ENCODE data around the gene CDKL1.
"Not testable (repeated sequence)": the region's sequence is repeated elsewhere in the genome, so short reads cannot be mapped to it uniquely, and the experiment has no call there.

CDKL1 gene

DNA sequence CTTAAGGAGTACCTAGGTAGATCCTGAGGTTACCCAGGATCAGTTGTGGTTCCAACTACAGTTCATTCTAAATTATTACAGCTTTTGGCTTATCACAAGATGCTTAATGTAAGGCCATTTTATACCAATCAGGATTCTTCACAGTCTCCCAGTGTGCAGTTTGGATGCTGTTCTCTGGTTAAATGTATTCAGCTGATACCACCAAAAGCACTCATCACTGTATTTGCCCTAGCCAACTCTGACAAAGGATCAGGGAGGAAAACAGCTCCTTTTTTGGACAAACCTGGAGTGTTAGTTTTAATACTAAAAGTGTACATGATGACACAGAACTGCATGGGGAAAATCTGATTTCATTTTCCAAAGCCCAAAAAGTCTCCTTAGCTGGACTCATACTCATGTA is 65.1 kb downstream of the CDKL1 start:
- DNase-seq (ENCODE audit: low read depth), result no peak

DNA sequence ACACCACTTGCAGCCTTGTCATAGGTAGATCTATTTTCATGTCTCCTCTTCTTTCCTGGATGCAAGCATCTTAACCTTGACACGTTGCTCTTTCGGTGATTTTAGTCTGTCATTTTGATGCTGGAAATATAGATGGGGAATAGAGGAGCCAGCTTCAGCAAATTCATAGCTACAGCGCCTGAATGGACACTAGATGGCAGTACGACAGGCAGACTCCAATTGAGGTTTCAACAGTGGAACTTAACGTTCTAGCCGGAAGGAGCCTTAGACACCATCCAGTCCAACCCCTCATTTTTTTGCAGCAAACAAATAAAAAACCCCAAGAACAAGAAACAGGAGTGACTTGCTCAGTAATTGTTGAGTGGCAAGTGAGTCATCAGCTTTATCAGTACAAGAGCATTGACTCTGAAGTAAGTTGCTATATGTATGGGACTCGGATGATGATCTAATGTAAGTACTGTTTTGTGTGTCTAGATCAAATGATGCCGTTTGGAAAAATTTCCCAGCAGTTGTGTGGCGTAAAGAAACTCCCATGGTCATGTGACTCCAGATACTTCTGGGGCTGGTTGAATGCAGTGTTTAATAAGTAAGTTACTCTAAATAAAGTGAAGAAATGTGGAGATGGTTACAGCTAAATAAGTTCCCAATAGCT is 75.5 kb downstream of the CDKL1 start:
- DNase-seq (ENCODE audit: low read depth), result peak; percentile 93

DNA sequence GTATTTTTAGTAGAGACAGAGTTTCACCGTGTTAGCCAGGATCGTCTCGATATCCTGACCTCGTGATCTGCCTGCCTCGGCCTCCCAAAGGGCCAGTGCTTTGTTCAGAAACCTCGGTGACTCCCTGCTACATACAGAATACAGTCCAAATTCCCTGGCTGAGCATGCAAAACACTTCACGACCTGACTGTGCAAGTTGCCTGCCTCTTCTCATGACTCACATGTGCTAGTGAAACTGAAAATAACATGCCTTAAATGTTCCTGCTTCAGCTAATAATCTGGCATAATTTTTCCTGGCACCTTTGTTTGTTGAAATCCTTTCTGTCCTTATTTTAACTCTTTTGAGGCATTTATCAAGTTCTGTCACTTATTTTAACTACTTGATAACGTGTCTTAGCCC is 76.4 kb downstream of the CDKL1 start:
- no peak for DNase-seq (ENCODE audit: low read depth)

DNA sequence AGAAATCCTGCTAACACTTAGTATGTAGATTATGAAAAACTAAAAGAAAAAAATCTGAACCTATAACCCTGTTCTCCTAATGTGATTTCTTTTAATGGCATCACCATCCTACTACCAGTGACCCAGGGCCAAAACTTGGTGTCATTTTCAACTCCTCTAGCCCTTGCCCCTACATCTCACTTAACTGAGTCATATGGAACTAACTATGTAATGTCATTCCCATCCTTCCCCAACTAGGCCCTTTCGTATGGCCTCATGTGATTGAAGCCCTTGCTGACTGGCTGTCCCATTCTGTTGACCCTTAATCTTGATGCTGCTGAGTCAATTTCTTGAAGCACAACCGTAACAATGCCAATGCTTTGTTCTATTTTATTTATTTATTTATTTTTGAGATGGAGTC is 77.0 kb downstream of the CDKL1 start:
- DNase-seq (ENCODE audit: low read depth), result no peak

DNA sequence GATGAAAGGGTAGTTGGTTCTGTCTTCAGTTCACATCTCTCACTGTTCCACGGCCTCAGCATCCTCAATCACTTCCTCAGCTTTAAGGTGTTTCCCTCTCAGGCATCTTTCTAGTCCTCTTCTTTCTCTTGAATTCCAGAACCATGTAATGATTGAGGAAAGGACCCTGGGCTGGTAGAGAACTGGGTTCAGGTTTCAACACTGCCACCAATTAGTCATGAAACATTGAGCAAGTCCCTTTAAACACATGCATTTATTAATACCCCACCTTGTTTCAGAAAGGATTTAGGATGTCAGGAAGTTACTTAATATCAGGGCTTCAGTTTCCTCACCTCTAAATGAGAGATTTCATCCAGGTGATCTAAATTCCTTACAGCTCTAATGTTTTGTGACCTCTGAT is 77.4 kb downstream of the CDKL1 start:
- DNase-seq (ENCODE audit: low read depth), result no peak

DNA sequence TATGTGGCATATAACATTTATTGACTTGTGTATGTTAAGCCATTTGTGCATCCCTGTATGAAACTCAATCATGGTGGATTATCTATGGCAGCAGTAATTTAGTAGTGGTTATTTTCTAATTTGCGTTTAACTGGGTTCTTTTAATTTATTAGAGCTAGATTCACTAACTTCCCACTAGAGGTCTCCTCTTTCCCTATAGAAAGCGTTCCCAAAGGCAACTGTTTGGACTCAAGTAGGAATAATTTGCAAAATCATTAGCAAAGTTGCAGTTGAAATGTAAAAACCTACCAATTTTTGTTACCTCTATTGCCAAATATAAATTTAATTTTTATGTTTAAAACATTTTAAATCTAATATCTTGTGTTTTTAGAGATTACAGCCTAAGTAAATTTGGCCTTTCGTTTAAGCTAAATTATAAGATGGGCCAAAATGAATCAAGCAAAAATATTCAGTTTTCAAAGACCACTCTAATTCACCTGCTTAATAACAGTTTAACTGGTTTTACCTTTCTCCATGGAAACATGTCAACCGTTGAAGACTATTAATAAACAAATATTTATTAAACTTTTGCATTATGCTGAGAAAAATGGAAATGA is 78.6 kb downstream of the CDKL1 start:
- DNase-seq (ENCODE audit: low read depth), result no peak

DNA sequence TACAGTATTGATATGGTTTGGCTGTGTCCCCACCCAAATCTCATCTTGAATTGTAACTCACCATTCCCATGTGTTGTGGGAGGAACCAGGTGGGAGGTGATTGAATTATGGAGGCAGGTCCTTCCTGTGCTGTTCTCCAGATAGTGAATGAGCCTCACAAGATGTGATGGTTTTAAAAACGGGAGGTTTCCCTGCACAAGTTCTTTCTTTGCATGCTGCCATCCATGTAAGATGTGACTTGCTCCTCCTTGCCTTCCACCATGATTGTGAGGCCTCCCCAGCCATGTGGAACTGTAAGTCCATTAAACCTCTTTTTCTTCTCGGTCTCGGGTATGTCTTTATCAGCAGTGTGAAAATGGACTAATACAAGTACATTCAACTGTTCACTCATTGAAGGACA is 82.6 kb downstream of the CDKL1 start:
- not testable (repeated sequence) for DNase-seq (ENCODE audit: low read depth)

DNA sequence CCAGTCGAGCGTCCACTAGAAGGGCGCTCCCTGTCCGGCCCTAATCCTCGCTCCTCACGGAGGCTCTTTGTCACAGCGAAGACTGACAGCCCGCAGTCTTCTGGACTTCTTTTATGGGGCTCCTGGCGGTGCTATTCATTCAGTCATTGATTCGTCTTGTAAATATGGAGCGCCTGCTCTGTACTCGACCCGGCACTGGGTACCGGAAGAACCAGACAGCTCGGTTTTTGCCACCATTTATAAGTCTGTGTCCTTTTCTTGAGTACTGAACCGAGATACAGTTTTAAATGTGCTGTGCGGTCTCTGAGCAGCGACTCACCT is 84.0 kb downstream of the CDKL1 start:
- DNase-seq (ENCODE audit: low read depth), result peak; percentile 20

DNA sequence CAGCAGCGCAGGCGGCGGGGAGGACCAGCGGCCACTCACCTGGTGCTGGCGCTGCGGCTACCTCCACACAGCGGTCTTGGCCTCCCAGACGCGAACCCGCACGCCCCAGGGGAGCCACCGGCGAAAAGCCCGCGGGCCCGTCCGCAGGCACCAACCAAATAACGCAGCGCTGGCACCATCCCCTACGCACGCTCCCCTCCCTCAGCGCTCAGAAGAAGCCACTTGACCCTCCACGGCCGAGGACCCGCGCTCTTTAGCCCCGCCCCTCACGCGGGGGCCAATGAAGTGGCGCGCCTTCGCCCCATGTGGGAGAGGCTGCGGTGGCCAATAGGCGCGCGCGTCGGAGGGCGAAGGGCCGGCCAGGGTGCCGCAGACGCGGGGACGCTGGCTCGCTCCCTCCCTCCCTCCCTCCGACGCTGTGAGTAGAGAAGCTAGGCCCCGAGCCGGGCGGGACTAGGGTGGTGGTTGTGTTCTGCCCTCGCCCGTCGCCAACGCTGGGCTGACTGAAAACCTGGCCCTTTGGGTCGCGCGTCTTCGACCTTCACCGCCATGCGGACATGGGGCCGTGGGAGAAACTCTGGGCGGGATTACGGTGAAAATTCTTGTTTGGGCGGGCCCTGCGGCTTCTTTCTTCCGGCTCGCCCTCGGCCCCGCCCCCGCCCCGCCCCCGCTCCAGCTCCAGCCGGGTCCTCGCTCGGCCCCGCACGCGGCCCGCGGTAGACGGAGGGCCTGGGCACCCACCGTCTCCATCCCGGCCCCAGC is 84.5 kb downstream of the CDKL1 start, which contains the start of the genes DMAC2L and L2HGDH:
TSS of gene DMAC2L (plus strand) at position 353 of the 762 bp plus-strand sequence. CDS start 9,164 bp downstream, outside the sequence.
TSS of gene L2HGDH (minus strand) at position 258 of the 762 bp plus-strand sequence. CDS start at position 179, 79 bp downstream.
- DNase-seq (ENCODE audit: low read depth), result peak; percentile 70

DNA sequence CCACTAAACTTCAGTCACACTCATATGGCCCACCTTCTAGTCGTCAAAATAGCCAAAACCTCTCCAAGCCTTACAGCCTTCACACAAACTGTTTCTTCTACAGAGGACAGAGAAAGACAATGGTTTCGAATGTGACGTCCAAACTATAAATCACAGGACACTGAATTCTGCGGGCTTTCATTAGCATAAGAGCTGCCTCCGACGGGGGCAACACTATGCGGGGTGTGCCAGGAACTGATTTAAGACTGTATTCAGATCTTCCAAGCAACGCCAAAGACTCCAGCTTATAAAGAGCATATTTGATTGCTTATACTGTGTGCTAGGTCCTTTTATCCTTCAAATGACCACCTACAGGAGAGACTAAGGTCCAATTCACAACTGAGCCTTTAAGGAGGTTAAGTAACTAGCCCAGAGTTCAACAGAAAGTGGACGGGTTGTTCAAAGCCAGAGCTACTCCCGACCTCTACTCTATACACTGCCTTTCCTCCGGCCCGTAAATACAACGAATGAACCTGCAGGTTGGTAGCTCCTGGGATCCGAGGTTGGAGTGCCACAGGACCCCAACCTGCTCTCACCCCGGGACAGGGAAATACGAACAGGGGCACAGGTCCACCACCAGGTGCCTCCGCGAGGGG is 85.2 kb downstream of the CDKL1 start:
- DNase-seq (ENCODE audit: low read depth), result no peak

DNA sequence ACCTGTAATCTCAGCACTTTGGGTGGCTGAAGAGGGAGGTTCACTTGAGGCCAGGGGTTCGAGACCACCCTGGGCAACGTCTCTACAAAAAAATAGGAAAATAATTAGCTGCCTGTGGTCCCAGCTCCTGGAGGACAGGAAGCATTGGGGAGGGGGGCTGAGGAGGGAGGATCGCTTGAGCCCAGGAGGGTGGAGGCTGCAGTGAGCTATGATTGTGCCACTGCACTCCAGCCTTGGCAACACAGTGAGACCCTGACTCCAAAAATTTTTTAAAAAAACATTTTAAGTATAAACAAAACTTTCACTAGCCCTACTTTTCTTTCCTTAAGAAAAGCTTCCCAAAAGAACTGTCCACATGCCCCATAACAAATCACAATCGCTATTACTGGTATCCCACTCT is 86.2 kb downstream of the CDKL1 start:
- DNase-seq (ENCODE audit: low read depth), result no peak

DNA sequence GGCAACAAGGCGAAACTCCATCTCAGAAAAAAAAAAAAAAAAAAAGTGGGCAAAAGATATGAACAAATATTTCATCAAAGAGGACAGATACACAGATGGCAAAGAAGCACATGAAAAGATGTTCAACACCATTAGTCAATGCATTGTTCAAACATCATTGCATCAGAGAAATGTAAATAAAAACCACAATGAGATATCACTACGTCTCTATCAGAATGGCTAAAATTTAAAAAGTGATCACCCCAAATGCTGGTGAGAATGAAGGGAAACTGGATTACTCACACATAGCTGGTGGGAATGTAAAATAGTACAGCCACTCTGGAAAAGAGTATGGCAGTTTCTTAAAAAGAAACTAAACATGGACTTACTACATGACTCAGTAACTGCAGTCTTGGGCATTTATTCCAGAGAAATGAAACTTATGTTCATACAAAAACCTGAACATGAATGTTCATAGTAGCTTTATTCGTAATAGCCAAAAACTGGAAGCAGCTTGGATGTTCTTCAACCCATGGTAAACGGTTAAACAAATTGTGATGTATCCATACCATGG is 88.2 kb downstream of the CDKL1 start:
- peak; percentile 47 for DNase-seq (ENCODE audit: low read depth)

DNA sequence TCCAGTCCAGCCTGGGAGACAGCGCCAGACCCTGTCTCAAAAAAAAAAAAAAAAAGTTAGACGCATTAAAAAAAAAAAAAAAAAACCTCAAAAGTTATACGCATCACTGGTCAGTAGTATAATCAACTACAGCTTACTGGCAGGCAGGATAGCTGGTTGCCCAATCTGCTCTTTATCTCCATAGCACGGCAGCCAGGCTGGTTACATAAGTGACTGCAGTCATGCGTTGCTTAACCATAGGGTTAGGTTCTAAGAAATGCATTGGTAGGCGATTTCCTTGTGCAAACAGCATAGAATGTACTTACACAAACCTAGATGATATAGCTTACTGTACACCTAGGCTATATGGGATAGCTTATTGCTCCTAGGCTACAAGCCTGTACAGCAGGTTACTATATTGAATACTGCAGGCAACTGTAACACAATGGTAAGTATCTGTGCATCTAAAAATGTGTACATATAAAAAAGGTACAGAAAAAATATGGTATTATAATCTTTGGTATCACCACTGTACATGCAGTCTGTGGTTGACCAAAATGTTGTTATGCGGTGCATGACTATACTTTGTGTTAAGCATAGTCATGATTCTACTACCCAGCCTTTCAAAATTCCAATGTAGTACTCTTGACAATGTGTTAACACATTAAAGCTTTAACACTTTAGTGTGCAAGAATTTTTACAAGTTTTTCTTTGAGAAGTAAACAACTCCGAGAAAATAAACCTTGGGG is 92.8 kb downstream of the CDKL1 start:
- DNase-seq (ENCODE audit: low read depth), result peak; percentile 13

DNA sequence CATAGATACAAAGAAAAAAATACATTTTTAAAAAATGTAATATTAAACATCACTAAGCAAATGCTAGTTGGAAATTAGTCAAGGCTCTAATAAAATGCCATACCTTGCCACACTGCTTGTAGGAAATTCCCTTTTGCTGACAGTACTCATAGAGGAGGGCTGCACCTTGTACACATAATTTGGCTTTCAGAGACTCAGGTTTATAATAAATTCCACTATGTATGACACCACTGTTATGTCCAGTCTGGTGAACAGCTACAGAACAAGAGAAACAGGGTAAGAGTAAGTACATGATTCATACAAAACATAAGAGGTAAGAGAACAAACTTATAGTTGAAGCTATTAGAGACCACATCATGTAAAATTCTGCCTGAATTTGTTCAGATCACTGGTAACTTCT is 94.8 kb downstream of the CDKL1 start:
- DNase-seq (ENCODE audit: low read depth), result no peak

DNA sequence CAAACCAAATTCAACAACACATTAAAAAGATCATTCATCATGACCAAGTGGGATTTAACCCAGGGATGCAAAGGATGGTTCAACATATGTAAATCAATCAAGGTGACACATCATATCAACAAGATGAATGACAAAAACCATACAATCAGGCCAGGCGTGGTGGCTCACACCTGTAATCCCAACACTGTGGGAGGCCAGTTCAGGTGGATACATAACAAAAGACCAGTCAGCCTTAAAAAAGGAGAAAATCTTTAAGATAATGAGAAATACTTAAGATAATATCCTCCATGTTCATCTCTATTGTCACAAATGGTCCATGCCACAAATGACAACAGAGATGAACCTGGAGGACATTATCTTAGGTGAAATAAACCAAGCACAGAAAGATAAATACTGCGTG is 97.1 kb downstream of the CDKL1 start:
- DNase-seq (ENCODE audit: low read depth), result no peak

DNA sequence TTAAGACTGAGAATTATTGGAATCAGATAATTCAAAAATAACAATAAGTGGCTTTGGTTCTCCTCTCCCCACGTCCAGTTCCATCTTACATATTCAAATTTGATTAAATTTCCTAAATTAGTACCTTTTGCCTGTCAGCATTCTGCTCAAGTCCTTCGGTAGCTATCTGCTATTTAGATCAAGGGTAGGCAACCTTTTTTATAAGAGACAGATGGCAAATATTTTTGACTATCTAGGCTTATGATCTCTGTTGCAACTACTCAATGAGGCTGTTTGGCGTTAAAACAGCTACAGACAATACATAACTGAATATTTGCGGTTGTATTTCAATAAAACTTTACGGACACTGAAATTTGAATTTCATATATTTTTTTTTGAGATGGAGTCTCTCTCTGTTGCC is 106.4 kb downstream of the CDKL1 start:
- no peak for DNase-seq (ENCODE audit: low read depth)

DNA sequence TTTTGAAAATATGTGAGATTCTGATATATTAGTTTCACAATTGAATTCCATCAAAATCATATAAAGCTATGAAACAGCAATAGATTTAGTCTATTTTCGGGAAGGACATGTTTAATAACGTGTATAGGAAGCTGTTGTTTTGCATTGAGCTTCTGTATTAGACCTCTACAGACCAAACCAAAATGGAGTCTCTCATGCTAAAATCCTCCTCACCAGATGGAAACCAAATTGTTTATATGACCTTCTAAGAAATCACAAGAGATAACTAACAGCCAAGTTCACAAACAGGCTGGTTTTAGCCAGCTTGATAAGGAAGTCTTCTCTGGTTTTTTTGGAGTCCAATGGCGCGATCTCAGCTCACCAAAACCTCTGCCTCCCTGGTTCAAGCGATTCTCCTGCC is 108.5 kb downstream of the CDKL1 start:
- DNase-seq (ENCODE audit: low read depth), result no peak

DNA sequence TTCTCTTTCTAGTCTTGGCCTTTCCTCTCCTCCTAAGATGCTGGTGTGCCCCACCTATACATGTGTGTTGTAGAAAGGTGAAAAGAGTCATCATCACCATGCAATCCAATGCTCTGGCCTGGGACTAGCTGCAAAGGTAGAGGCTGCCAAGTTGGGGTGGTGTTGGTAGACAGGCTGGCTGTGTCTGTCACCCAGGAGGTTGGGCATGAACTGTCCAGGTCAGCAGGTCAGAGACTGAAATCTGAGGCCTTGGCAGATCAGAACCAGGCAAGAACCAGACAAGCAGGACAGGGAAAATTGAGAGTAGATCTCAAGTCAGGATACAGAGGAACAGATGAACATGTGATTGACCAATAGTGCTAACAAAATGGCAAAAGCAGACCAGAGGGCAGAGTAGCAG is 110.8 kb downstream of the CDKL1 start:
- DNase-seq (ENCODE audit: low read depth), result no peak
